Measurements from ENCODE around the gene NELFB.

Gene NELFB

DNA sequence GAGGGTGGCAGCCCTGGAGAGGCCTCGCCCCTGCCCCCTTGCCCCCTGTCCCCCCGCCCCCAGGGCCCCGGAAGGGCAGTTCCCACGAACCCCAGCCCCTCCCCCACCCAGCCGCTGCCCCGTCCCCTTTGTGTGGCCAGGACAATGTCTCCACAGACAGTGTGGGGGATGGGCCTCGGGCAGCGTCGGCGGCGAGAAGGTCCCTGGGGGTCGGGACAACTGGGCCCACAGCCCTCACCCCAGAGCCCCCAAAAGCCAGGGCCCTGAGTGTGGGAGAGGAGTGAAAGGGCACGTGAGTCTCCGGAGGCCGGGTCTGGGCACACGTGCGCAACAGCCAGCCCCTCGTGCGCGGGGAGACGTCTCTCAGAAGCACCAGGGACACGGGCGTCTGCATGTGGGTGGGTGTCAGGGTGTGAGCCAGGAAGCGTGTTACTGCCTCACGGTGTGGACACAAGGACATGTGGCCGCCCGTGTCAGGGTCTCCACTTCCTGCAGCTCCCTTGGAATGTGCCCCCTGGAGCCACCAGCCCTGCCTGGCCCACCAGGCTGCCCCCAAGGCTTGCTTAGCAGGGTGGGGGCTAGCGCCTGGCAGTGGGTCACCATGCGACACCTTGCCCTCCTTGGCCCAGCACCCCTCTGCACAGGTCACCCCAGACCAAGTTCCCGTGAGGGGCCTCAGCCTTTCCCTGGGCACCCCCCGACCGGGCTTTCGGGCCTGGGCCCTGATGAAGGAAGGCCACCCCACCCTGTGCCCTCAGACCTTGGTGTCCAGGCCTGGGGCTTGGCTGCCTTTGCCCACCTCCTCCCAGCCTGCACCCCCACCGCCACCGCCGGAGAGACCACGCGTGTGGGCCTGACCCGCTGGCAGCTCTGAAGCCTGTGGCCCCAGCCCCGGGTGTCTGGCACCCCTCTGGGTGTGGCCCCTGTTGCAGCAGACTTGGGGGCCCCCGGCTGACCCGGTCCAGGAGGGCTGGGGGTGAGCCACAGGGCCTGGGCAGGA, 59.7 kb downstream of the NELFB start:
- DNase-seq (ENCODE audit: low read depth, low spot score) = no peak

GRCh38 chr9:137315581-137316011, 60.5 kb downstream of the NELFB start:
- DNase-seq (ENCODE audit: low read depth, low spot score) = no peak

DNA sequence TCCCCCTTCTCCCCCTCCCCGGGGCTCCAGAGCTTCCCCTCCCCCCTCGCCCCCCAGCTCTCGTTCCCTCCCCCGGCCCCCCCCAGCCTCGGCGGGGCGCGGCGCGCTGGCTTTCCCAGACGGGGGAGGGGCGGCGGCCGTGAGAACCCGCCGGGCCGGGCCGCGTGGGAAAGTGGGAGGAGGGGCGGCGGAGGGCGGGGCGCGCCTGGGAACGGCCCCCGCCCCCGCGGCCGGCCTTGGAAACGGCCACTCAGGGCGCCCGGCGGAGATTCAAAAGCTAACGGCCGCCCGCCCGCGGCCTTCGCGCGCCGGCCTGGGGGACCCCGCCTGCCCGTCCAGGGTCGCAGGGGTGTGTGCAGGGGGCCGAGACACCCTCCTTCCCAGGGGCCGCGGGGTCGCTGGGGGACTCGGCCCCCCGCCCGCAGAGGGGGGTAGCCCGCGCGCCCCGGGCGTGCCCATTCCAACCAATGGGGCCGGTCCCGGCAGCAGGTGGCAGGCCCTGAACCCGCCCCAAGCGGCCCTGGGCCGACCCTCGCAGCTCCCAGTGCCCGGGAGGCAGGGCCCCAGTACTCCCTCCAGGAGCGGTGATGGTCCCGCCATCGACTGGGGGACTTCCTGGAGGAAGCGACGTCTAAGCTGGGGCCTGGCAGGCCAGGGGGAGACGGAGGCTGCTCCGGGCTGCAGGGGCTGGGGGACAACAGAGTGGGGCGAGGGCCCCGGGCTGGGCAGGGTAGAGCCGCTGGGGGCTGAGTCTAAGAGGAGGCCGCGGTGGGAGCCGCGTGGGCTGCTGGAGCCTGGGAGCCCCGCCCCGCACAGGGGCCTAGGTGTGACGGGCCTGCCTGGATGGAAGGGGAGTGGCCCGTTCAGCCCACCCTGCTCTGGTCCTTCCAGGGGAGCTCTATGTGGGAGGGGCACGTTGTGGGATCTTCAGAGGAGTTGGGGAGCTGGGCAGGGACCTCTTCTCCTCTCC, 61.2 kb downstream of the NELFB start:
- DNase-seq (ENCODE audit: low read depth, low spot score) = no peak

- no peak for DNase-seq (ENCODE audit: low read depth, low spot score)
Measured at GRCh38 chr9:137317021-137317717, 62.0 kb downstream of the NELFB start.

- no peak for DNase-seq (ENCODE audit: low read depth, low spot score)
Measured at GRCh38 chr9:137317718-137318511, 62.8 kb downstream of the NELFB start.

DNA sequence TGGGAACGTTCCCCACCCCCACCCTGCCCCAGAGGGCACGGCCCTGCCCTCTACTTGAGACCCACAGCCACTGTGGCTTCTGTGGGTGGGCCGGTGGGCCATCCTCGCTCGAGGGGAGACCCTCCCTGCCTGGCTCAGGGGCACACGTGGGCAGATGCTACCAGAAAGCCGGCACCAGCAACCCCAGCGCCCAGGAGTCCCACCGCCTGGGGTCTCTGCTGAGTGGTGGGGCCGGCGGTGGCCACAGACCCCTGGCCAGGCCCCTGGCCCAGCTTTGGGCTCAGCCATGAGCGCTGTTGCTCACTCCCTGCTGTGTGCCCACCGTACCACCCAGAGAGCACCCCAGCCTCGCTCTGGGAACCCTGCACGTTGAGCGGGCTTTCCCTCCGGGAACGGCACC, 63.5 kb downstream of the NELFB start:
- DNase-seq (ENCODE audit: low read depth, low spot score) = no peak

GRCh38 chr9:137319011-137319738, 64.0 kb downstream of the NELFB start:
- no peak for DNase-seq (ENCODE audit: low read depth, low spot score)

- no peak for DNase-seq (ENCODE audit: low read depth, low spot score)
Measured at GRCh38 chr9:137319739-137320551, 64.8 kb downstream of the NELFB start.

GRCh38 chr9:137320555-137321384, 65.6 kb downstream of the NELFB start:
- DNase-seq (ENCODE audit: low read depth, low spot score) = no peak

DNA sequence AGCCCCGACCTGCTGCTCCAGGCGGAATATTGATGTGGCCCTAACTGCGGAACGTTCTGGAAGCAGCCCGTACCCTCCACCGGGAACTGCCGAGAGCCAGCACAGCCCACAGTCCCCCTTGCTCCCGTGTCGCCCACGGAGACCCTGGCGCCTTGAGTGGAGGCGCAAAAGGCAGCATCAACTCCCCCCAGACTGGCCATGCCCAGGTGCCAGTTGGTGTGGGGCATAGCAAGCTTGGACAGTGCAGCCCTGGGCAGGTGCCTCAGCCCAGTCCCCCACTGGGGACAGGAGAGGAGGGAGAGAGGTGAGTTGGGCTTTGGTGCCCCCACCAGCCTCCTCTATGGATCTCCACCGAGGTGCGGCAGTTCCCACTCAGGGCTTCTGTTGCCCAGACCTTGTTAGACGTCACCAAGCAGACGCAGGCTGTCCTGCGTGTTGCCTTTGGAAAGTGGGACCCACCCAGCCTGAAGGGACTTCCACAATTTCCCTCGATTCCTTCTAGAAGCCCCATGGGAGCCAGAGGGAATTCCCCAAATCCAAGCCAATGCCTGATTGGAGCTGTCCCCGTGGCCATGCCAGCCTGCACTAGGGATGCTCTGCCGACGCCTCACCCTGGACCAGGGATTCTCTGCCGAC, 66.7 kb downstream of the NELFB start:
- no peak for DNase-seq (ENCODE audit: low read depth, low spot score)

All from activated naive CD8-positive, alpha-beta T cell treated with anti-CD3 and anti-CD28 coated beads, Interleukin-2, amount 50 U/mL, for 16 hours (primary cell).